ENCODE results near the gene PER1.
A peak's percentile ranks its signal among the peaks of the same experiment; 100 is the strongest.

Gene PER1

DNA sequence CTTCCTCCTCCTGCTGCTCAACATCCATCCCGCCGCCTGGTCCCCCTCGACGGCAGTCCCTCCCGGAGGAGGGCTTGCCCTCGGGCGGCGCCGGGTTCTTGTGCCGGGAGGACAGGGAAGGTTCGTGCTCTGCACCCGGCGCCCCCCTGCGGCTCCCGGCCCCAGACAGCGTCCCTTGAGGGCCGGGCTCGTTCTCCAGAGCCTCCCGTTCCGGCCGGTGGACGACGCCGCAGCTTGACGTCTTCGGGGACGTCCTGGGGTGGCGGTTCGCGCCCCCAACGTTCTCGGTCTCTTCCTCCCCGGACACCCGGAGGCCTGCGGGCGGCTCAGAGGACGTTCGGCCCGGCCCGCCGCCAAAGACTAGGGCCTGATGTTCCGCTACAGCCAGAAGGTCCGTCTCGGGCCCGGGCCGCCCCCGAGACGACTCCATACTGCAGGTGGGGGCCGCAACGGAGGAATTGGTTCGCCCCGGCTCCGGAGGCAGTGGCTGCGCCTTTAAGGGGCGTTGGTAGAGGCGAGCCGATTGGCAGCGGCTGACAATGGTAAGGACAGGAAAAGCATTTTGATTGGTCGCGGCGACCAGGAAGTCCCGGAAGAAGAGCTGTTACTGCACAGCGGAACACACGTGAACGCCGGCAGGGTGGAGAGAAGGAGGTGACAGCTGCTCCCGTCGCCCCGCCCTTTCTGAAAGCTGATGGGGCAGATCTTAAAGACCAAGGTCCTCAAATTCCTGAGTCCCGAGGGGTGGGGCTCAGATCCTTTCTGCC is 37.7 kb upstream of the PER1 start, which contains the start of gene BORCS6:
BORCS6 (minus strand) TSS at position 470 of the 767 bp plus-strand sequence; CDS start at position 430, 40 bp downstream.
- WGBS: under 1% methylated on average over 68 of the region's 70 CpGs
- peaks cover 4% of the 10 kb centered on the region for H3K79me1 ChIP-seq (replicated peaks; ENCODE audit: low read length, poor library complexity, severe bottlenecking)
- peak within 1 kb of the TSS; percentile 75 to 88 for H3K4me3 ChIP-seq (ENCODE audit: insufficient read depth in 1 of 2, low read depth in 1 of 2, low read length in 2 of 2)
- peak within 1 kb of the TSS; percentile 87 for H3K9ac ChIP-seq (ENCODE audit: low read length)
- H3K23ac ChIP-seq (ENCODE audit: low read length in 2 of 2): peak within 1 kb of the TSS in 1 of 2 experiments; percentile 66
- peak within 1 kb of the TSS; percentile 91 for H3K4me2 ChIP-seq (ENCODE audit: low read length, poor library complexity, severe bottlenecking)
- DNase-seq: peak; percentile 99
- H4K8ac ChIP-seq (ENCODE audit: low read length): peak within 1 kb of the TSS; percentile 86
- H2BK15ac ChIP-seq (ENCODE audit: low read depth, poor library complexity, severe bottlenecking): peak within 1 kb of the TSS; percentile 85
- H2AFZ ChIP-seq (ENCODE audit: low read depth, low read length): peak within 1 kb of the TSS; percentile 80
- H3K27me3 ChIP-seq (ENCODE audit: control insufficient read depth in 1 of 2, insufficient read depth in 1 of 2, low read length in 2 of 2): no peaks in the 10 kb centered on the region
- peak within 1 kb of the TSS; percentile 72 for H2AK5ac ChIP-seq (ENCODE audit: low read length, severe bottlenecking)
- no peaks in the 10 kb centered on the region for H3K36me3 ChIP-seq (ENCODE audit: control insufficient read depth in 1 of 2, insufficient read depth in 2 of 2, low read depth in 1 of 2, low read length in 2 of 2)
- no peaks in the 10 kb centered on the region for H3K9me3 ChIP-seq (ENCODE audit: control insufficient read depth, low read length)
- peak within 1 kb of the TSS; percentile 85 for H3K27ac ChIP-seq (ENCODE audit: low read length, poor library complexity, severe bottlenecking)
- peak within 1 kb of the TSS; percentile 63 to 91 for H2BK12ac ChIP-seq (ENCODE audit: low read length in 2 of 2)
- H4K91ac ChIP-seq (ENCODE audit: low read length): peak within 1 kb of the TSS; percentile 74
- peak within 1 kb of the TSS; percentile 77 to 94 for H3K4ac ChIP-seq (ENCODE audit: low read depth in 1 of 2, low read length in 2 of 2)
- peak within 1 kb of the TSS; percentile 91 for H2BK5ac ChIP-seq (ENCODE audit: low read depth, low read length, poor library complexity, severe bottlenecking)
- H3K4me1 ChIP-seq (ENCODE audit: control insufficient read depth, insufficient read depth, low read depth, low read length): peaks cover 20% of the 10 kb centered on the region
- peak within 1 kb of the TSS in 1 of 2 experiments; percentile 87 for H3K14ac ChIP-seq (ENCODE audit: low read length in 2 of 2)
- H2BK120ac ChIP-seq (ENCODE audit: low read depth, low read length): peak within 1 kb of the TSS; percentile 81
- H3K18ac ChIP-seq (ENCODE audit: low read depth in 1 of 2, low read length in 2 of 2): peak within 1 kb of the TSS; percentile 85 to 97

DNA sequence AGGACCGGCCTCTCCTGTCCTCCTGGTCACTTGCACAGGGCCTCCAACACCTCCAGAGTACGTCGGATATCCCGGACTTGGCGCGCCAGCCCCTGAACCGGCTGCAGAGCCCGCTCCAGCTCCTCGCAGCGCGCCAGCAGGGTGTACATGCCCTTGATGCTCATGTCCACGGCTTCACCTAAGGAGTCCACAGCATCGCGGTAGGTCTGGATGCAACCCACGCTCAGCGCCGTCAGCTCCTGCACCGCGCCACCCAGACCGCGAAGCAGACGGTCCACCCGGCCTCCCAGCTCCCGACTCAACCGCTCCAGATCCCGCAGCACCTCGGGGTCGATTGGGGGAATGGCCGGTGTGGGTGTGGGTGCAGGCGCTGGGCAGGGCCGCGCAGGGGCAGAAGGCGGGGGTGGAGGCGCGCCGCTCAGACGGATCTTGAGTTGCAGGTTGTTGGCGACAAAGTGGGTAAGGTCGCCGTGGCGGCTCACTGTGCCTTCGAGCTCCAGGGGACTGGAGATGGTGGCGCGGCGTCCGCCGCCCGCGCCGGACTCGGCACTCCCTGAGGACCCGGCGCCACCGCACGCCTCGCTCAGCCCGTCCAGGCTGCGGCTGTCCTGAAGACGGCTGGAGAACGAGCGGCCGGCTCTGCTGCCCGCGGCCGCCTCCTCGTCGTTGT is 37.0 kb upstream of the PER1 start:
- H2BK15ac ChIP-seq (ENCODE audit: low read depth, poor library complexity, severe bottlenecking): no peak overlapping the region
- no peaks in the 10 kb centered on the region for H3K36me3 ChIP-seq (ENCODE audit: control insufficient read depth in 1 of 2, insufficient read depth in 2 of 2, low read depth in 1 of 2, low read length in 2 of 2)
- no peaks in the 10 kb centered on the region for H3K27me3 ChIP-seq (ENCODE audit: control insufficient read depth in 1 of 2, insufficient read depth in 1 of 2, low read length in 2 of 2)
- H3K4me3 ChIP-seq (ENCODE audit: insufficient read depth in 1 of 2, low read depth in 1 of 2, low read length in 2 of 2): peak overlapping the region; percentile 75 to 88
- peak overlapping the region; percentile 24 to 94 for H3K4ac ChIP-seq (ENCODE audit: low read depth in 1 of 2, low read length in 2 of 2)
- H2BK5ac ChIP-seq (ENCODE audit: low read depth, low read length, poor library complexity, severe bottlenecking): no peak overlapping the region
- H3K14ac ChIP-seq (ENCODE audit: low read length in 2 of 2): peak overlapping the region in 1 of 2 experiments; percentile 87
- peak; percentile 44 for DNase-seq
- peak overlapping the region; percentile 16 to 97 for H3K18ac ChIP-seq (ENCODE audit: low read depth in 1 of 2, low read length in 2 of 2)
- H2BK12ac ChIP-seq (ENCODE audit: low read length in 2 of 2): peak overlapping the region in 1 of 2 experiments; percentile 91
- no peak overlapping the region for H2AK5ac ChIP-seq (ENCODE audit: low read length, severe bottlenecking)
- H2BK120ac ChIP-seq (ENCODE audit: low read depth, low read length): no peak overlapping the region
- H4K91ac ChIP-seq (ENCODE audit: low read length): peak overlapping the region; percentile 52
- no peak overlapping the region for H4K8ac ChIP-seq (ENCODE audit: low read length)
- H3K4me2 ChIP-seq (ENCODE audit: low read length, poor library complexity, severe bottlenecking): peak overlapping the region; percentile 91
- peak overlapping the region; percentile 80 for H2AFZ ChIP-seq (ENCODE audit: low read depth, low read length)
- peak overlapping the region; percentile 87 for H3K9ac ChIP-seq (ENCODE audit: low read length)
- WGBS: 10% methylated on average over 56 of the region's 67 CpGs
- peak overlapping the region in 1 of 2 experiments; percentile 66 for H3K23ac ChIP-seq (ENCODE audit: low read length in 2 of 2)
- H3K79me1 ChIP-seq (replicated peaks; ENCODE audit: low read length, poor library complexity, severe bottlenecking): peaks cover 4% of the 10 kb centered on the region
- peaks cover 20% of the 10 kb centered on the region for H3K4me1 ChIP-seq (ENCODE audit: control insufficient read depth, insufficient read depth, low read depth, low read length)
- no peaks in the 10 kb centered on the region for H3K9me3 ChIP-seq (ENCODE audit: control insufficient read depth, low read length)
- H3K27ac ChIP-seq (ENCODE audit: low read length, poor library complexity, severe bottlenecking): peak overlapping the region; percentile 85

DNA sequence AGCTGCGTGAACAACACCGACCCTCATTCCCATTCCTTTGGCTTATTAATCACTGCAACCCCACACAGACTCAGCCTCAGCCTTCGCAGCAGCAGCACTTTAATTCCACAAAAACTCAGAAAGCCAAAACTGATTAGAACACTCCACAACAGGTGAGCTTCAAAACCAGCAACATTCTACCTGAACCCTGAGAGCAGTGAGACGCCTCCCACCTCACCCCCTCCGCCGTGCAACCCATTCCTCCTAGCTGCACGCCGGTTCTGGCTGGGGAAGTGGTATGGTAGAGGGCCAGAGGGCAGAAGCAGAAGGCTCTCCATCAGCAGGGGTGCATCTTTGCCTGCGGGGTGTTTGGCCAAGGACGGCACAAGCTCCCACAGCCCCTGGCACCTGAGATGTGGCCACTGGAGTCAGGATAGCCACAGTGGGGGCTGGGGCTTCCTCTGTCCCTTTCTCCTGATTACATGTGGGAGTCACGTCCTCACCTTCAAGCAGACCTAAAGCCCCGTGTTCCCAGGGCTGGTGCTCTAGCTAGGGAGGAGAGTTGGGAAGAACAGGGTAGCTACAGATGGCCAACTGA is 36.1 kb upstream of the PER1 start:
- Histone ChIP-seq H3K79me1 (replicated peaks; ENCODE audit: low read length, poor library complexity, severe bottlenecking) (peaks cover 4% of the 10 kb centered on the region), H4K91ac (ENCODE audit: low read length) (no peak overlapping the region), H3K27me3 (ENCODE audit: control insufficient read depth in 1 of 2, insufficient read depth in 1 of 2, low read length in 2 of 2) (no peaks in the 10 kb centered on the region), H3K4me1 (ENCODE audit: control insufficient read depth, insufficient read depth, low read depth, low read length) (peaks cover 20% of the 10 kb centered on the region), H2BK12ac (ENCODE audit: low read length in 2 of 2) (peak overlapping the region; percentile 25 to 75), H3K14ac (ENCODE audit: low read length in 2 of 2) (peak overlapping the region in 1 of 2 experiments; percentile 73), H3K27ac (ENCODE audit: low read length, poor library complexity, severe bottlenecking) (peak overlapping the region; percentile 38), H3K23ac (ENCODE audit: low read length in 2 of 2) (peak overlapping the region in 1 of 2 experiments; percentile 75), H3K18ac (ENCODE audit: low read depth in 1 of 2, low read length in 2 of 2) (peak overlapping the region; percentile 40 to 56), H2BK120ac (ENCODE audit: low read depth, low read length) (peak overlapping the region; percentile 35), H3K36me3 (ENCODE audit: control insufficient read depth in 1 of 2, insufficient read depth in 2 of 2, low read depth in 1 of 2, low read length in 2 of 2) (no peaks in the 10 kb centered on the region), H3K4me3 (ENCODE audit: insufficient read depth in 1 of 2, low read depth in 1 of 2, low read length in 2 of 2) (peak overlapping the region; percentile 75 to 88), H4K8ac (ENCODE audit: low read length) (no peak overlapping the region), H2BK5ac (ENCODE audit: low read depth, low read length, poor library complexity, severe bottlenecking) (no peak overlapping the region), H2AK5ac (ENCODE audit: low read length, severe bottlenecking) (no peak overlapping the region), H3K4ac (ENCODE audit: low read depth in 1 of 2, low read length in 2 of 2) (peak overlapping the region; percentile 47 to 94), H2BK15ac (ENCODE audit: low read depth, poor library complexity, severe bottlenecking) (peak overlapping the region; percentile 75), H3K4me2 (ENCODE audit: low read length, poor library complexity, severe bottlenecking) (peak overlapping the region; percentile 91), H3K9ac (ENCODE audit: low read length) (peak overlapping the region; percentile 87), H3K9me3 (ENCODE audit: control insufficient read depth, low read length) (no peaks in the 10 kb centered on the region), H2AFZ (ENCODE audit: low read depth, low read length) (no peak overlapping the region)
- 57% methylated on average over 9 of the region's 12 CpGs for WGBS
- no peak for DNase-seq
